GM12891 (cell line): ENCODE measurements around the gene DPP7.

Experiments
- POLR2A ChIP-seq: IDR thresholded peaks from 2 replicates; pipeline ENCODE4 v1.6.1; 2011; ENCODE audit warnings: low read depth, low read length, control low read depth
- POLR2AphosphoS5 ChIP-seq: IDR thresholded peaks from 2 replicates; pipeline ENCODE4 v1.6.1; 2011; ENCODE audit warnings: low read depth, low read length, control low read depth
- POU2F2 ChIP-seq: IDR thresholded peaks from 2 replicates; pipeline ENCODE4 v1.6.1; 2011; ENCODE audit warnings: low read depth, mild to moderate bottlenecking, control low read depth, low read length, moderate library complexity
- SPI1 ChIP-seq: IDR thresholded peaks from 2 replicates; pipeline ENCODE4 v1.6.1; 2011; ENCODE audit warnings: low read depth, low read length, control low read depth

DNA sequence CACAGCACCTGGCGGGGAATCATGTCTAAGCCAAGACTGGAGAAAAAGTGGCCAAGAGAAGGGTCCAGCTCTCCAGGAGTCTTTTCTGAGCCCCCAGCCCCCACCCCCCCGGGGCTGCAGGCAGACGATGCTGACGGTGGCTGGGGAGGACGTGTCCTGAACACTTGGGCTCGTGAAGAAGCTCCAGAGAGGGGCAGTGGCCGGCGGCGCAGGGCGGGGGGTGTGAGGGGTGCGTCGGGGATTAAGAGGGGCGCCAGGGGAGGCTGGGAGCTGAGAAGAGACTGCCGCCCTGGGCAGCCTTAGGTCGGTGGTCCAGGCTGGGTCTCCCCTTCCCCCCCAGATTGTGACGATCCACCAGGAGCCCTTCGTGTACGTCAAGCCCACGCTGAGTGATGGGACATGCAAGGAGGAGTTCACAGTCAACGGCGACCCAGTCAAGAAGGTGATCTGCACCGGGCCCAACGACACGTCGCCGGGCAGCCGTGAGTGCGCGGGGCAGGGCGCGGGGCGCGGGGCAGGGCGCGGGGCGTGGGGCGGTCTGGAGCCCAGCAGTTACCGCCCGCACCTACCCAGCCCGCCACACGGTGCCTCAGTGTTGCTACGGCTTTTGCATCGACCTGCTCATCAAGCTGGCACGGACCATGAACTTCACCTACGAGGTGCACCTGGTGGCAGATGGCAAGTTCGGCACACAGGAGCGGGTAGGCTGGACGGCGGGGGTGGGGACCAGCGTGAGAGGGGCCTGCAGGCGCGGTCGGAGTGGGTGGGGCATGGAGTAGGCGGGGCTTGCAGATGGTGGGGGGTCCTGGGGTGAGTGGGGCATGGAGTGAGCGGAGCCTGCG, 46.4 kb upstream of the DPP7 start:
- TF ChIP-seq POU2F2 (no peak), POLR2A (no peak), POLR2AphosphoS5 (no peak), SPI1 (no peak)
